CD4-positive, alpha-beta T cell treated with Interleukin-10 for 1 hour (primary cell): ENCODE data around the gene CHCT1.
"Not testable (repeated sequence)": the region's sequence is repeated elsewhere in the genome, so short reads cannot be mapped to it uniquely, and the experiment has no call there.

Experiments used
- DNase-seq: peaks from one replicate; pipeline ENCODE4 v3.0.0-alpha.2; 2020

CHCT1 gene

DNA sequence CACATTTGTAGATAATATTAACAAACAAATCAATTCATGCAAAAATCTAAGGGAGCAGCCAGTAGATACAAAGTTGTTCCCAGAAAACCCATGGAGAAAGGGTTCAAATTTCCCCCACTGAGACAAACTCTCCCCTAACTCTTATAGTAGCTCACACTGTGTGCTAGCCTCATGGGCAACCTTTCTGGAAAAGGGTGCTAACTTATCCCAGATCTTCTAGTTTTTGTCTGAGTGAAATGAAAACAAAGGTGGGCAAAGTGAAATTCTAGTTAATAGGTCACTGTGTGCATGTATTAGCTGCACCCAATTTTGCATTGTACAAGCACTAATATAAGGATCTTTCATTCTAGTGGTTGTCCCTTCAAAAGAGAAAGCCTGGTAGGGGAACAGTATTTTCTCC, 20.5 kb upstream of the CHCT1 start:
- DNase-seq: no peak

DNA sequence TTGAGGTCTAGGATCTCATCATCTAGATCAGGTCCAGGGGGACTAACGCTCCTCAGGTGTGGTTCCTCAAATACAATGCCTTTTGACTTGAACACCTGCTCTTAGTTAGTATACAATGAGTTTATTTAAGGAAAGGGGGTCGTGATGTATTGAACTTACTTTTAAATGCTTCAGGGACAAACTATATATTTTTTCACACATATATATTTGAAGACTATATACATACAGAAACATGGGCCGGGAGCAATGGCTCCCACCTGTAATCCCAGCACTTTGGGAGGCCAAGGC, 18.8 kb upstream of the CHCT1 start:
- DNase-seq: no peak

DNA sequence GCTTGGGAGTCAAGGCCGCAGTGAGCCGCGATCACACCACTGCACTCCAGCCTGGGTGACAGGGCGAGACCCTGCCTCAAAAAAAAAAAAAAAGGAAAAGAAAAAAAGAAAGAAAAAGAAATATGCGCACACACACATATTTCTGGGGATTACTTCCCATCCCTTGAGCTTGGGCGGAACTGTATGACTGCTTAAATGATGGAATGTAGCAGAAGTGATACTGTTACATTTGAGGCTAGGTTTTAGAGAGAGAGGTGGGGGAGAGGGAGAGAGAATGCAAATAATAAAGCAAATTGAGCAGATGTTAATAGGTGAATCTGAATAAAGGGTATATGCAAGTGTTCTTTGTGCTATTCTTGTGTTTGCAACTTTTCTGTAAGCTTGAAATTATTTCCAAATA, 18.3 kb upstream of the CHCT1 start:
- no peak for DNase-seq

DNA sequence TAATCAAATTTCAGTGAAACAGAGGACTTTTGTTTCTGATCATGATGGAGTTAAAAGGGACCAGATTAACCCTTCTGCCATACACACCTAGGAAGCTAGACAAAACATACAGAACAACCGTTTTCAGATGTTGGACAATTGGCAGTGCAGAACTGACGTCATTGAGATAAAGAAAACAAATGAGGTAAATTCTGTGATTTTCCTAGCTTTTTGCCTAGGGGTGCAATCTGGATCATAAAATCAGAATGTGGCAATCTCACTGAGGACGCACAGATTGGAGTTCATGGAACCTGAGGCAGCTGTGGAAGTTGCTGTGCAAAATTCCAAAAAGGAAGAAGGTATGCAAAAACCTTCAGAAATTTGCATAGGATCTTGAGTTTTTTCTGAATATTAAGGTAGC, 15.4 kb upstream of the CHCT1 start:
- DNase-seq: no peak

DNA sequence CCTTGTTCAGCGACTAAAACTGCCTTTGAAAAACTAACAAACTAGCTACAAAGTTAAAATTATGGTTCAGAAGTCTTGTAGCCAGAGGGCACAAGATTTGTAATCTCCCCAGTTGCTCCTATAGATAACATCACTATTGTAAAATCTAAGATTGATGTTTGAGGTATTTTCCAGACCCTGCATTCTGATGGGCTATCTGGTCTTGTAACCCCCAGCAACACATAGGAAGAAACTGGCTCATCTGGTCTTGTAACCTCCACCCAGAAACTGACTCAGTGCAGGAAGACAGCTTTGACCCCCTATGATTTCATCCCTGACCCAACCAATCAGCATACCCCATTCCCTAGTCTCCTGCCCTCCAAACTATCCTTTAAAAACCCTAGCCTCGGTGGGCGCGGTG, 12.3 kb upstream of the CHCT1 start:
- no peak for DNase-seq

DNA sequence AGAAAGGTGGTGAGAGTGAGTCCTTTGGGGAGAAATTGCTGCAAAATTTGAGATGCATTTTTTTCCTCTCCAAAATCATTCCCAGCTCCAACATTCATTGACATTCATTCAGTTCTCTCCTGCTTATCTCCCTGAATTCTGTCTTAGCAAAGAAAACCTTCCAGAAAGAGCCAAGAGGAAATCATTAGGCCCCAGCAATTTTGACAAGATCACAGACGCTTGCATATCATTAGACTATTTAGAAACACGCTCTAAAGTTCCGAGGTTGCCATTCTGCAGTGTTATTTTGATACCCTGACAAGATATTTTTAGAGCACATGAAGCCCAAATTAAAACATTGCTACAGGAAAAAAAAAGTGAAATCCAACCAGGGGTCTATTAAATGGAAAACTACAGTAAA, 9.6 kb upstream of the CHCT1 start:
- DNase-seq: no peak

DNA sequence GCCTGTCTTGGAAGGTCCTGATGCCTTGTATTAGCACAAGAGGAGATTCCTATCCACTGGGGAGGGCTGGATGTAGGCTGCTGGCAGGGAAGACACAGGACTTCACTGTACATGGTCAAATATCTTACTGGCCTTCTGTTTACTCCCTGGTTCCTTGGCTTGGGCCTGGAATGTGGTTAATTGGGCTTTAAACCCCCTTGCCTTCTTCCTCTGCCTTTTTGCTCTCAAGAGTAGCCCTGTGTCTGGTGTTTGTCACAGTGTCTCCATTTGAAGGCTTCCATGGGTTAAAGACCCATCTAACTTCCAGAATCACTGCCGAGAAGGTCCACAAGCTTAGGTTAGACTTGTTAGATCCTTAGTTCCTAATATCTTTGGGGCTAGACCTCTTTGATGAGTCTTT, 7.1 kb upstream of the CHCT1 start:
- no peak for DNase-seq

DNA sequence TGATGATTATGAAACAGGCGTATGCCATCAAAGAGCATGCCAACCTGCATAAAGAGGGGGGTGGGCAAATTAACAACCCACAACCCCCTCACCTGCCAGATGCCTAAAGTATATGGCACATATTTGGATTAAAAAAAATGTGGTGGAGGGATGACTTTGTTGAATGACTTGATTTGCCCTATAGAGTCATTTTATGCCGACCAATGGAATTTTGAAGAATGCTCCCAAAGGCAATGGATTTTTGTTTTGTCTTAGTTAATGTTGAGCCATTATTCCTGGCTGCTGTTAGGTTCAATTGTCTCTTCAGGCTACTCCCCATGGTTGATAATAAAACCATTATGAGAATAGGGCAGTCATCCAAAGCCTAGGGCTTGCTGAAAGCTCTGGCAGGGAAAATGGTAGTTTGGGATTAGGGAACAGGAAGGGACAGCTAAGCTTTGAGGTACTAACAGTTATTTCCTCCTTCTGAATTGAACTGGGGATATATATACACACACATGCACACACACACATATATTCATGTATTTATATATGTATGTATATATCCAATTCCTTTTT, 5.8 kb upstream of the CHCT1 start:
- DNase-seq: no peak

DNA sequence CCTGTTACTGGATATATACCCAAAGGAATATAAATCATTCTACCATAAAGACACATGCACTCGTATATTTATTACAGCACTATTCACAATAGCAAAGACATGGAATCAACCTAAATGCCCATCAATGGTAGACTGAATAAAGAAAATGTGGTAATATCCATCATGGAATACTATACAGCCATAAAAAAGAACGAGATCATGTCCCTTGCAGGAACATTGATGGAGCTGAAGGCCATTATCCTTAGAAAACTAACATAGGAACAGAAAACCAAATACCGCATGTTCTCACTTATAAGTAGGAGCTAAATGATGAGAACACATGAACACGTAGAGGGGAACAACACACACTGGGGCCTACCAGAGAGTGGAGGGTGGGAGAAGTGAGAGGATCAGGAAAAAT, 3.3 kb upstream of the CHCT1 start:
- not testable (repeated sequence) for DNase-seq

DNA sequence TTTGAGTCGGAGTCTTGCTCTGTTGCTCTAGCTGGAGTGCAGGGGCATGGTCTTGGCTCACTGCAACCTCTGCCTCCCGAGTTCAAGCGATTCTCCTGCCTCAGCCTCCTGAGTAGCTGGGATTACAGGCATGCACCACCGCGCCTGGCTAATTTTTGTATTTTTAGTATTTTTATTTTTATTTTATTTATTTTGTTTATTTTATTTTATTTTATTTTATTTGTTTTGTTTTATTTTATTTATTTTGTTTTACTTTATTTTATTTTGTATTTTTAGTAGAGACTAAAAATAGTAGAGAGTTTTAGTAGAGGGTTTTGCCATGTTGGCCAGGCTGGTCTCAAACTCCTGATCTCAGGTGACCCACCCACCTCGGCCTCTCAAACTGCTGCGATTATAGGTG, 2.4 kb upstream of the CHCT1 start:
- DNase-seq: not testable (repeated sequence)

DNA sequence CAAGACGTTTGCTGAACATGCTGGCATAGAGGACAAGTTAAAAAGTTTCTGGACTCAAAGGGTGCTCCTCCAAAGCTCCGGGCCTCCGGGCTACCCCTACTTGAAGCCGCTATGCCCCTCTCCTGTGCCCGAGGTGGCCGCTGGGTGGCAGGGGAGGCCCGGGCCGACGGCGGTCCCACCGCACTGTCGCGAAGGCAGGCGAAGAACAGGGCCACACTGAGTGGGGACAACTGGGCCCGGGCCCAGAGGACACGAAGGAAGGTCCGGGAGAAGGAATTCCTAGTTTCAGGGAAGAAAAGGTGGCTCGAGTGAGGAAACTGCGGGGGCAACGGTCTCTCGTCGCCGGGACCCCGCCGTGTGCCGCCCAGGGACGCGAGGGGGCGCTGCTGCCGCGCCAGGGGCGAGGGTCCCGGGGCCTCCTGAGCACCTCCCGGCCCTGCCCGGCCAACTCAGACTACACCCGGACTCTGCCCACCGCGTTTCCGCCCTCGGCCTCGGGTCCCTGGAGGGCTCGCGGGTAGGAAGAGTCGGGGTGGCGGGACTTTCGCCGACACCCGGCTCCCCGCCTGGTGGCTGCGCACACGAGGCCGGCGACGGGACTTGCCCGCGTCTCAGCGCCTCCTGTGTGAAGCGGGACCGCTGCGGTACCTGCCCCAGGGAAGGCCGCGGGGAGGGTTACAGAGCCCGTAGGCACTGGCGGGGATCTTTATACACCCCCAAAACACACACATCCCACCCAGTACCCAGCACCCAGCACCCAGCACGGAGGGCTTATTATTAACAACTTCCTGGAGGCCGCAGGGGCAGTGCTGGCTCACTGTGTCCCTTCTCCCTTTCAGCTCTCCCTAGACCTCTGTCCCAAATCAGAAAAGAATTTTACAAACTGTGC, 772 bp upstream of the CHCT1 start:
- DNase-seq: peak; percentile 75

DNA sequence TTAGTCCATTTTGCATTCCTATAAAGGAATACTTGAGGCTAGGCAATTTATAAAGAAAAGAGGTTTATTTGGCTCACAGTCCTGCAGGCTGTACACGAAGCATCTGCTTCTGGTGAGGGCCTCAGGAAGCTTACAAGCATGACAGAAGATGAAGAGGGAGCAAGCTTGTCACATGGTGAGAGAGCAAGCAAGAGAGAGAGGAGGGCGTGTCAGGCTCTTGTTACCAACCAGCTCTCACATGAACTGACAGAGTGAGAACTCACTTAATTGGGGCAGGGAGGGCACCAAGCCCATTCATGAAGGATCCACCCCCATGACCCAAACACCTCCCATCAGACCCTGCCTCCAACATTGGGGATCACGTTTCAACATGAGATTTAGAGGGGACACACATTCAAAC, 1.6 kb downstream of the CHCT1 start:
- no peak for DNase-seq

DNA sequence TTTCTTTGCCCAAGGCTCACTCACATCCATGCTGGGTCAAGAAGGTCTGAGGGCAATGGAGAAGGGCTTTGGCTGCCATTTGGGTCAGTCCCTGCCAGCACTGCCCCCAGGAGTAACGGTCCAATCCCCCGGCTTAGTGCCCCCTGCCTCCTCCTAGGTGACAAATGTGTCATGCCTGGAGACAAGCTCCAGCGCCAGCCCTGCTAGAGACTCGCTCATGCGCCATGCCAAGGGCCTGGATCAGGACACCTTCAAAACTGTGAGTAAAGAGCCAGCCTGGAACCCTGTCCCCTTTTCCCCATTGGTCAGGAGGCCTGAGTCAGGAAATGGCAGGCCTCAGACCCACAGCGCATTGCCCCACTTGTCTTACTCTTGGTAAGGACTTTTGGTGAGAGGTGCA, 3.3 kb downstream of the CHCT1 start:
- no peak for DNase-seq

DNA sequence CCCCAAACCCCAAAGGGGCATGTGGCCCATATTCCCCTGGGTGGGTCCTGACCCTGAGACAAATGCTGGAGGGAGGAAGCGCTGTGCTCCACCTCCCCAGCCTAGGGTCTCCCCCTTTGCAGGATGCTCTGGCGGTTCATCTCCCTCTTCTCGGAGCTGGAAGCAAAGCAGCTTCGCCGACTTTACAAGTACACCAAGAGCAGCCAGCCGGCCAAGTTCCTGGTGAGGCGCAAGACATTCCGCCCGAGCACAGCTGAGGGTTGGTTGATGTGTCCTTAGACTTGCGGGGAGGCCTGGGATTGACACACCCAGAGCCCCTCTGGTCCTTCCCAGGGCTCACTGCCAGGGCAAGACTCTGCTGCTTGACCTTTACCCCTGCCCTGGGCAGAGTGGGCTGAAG, 4.3 kb downstream of the CHCT1 start:
- DNase-seq: no peak

DNA sequence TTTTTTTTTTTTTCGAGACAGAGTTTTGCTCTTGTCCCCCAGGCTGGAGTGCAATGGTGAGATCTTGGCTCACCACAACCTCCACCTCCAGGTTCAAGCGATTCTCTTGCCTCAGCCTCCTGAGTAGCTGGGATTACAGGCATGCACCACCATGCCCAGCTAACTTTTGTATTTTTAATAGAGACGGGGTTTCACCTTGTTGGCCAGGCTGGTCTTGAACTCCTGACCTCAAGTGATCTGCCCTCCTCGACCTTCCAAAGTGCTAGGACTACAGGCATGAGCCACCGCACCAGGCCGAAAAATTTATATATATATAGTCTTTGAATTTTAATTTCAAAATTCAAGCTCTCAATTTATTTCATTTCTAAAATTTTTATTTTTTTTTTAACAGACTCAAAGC, 6.2 kb downstream of the CHCT1 start:
- not testable (repeated sequence) for DNase-seq

DNA sequence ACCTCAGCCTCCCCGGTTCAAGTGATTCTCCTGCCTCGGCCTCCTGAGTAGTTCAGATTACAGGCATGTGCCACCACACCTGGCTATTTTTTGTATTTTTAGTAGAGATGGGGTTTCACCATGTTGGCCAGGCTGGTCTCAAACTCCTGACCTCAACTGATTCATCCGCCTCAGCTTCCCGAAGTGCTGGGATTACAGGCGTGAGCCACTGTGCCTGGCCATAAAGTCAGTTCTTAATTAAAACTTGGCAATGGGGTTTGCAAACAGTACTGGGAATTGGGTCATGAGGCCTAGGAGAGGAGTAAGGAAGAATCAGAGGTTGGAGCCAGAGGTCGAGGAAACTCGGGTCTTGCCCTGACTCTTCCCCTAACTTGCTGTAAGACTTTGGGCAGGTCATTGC, 8.3 kb downstream of the CHCT1 start:
- DNase-seq: not testable (repeated sequence)

DNA sequence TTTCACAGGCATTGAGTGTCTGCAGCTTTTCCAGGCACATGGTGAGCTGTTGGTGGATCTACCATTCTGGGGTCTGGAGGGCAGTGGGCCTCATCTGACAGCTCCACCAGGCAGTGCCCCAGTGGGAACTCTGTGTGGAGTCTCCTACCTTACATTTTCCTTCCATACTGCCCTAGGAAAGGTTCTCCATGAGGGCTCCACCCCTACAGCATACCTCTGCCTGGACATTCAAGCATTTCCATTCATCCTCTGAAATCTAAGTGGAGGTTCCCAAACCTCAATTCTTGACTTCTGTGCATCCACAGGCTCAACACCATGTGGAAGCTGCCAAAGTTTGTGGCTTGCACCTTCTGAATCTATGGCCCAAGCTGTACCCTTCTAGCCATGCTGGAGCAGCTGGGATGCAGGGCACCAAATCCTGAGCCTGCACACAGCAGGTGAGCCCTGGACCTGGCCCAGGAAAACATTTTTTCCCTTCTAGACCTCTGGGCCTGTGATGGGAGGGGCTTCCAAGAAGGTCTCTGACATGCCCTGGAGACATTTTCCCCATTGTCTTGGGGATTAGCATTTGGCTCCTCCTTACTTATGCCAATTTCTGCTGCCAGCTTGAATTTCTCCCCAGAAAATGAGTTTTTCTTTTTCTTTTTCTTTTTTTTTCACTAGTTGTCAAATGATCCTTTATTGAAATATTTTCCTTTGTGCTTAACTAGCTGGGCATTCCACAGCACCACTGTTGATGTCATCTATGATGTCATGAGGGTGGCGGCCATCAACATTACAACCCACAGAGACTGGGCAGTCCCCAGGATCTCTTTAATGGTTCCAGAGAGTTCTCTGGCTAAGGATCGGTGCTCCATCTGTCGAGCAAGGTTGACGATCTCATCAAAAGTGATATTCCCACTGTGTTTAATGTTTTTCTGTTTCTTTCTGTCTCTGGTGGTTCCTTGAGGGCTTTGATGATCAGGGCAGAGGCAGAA, 11.0 kb downstream of the CHCT1 start:
- not testable (repeated sequence) for DNase-seq

DNA sequence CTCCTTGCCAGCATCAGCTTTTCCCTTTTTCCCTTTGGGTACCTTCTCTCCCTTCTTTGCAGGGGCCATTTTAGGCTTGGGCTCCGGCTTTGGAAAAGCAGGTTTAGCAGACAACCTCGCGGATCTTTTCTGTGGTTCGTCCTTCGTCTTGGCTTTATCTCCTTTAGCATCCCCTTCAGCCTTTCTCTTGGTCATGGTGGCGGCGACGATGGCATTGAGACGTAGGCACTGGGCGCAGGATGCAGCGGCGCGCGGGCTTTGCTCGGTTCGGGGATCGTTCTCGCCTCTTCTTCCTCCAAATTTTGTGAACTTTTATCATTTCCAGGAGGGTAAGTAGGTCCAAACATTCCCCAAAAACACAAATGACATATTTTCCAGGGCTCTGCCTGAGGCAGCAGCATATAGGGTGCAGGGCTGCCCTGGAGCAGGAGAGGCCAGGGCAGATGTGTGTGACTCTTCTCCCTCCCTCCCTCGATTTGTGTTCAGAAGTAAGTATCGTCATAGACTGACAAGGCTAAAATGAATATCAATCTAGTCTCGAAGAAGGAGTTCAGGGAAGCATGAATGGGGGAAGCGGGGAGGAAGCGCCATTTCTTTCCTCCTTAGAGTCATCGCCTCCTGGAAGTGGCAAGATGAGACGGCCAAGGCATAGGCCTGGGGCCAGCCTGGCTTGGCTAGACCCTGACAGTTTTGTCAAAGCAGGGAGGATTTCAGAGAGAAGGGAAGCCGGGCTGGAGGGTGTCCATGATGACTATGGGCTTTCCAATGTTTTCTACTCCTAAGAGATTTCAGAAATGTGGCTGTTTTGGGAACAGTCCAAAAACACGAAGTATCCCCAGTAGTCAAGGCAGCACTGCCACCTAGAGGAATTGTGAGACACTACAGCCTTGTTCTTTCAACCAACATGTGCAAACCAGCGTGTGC, 13.2 kb downstream of the CHCT1 start:
- peak; percentile 75 for DNase-seq

DNA sequence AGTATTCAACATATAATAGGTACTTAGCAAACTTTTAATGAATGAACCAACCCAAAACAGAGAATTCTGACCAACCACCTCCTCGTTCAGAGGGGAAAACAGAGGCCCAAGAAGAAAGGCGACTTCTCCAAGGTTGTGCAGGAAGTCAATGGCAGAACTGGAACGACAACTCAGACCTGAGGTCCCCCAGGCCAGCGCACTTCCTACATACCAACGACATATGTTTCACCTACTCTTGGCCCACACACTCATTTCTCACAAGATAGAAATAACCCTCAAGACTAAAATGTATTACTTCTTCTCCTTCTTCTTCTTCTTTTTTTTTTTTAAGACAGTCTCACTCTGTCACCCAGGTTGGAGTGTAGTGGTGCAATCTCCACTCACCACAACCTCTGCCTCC, 14.4 kb downstream of the CHCT1 start:
- no peak for DNase-seq

DNA sequence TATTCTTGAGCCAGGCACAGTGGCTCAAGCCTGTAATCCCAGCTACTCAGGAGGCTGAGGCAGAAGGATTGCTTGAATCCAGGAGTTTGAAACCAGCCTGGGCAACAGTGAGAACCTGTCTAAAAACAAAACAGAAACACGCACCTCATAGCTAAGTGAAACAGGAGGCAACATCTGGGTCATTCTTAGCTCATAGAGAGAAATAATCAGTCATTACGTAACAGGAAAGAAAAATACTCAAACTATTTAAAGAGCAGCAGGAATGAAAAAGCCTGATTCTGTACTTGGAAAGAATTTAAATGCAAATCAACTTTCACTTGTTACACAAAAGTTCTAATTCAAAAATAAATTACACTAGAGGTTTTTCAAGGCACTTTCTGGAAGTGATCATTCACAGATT, 17.2 kb downstream of the CHCT1 start:
- DNase-seq: no peak

DNA sequence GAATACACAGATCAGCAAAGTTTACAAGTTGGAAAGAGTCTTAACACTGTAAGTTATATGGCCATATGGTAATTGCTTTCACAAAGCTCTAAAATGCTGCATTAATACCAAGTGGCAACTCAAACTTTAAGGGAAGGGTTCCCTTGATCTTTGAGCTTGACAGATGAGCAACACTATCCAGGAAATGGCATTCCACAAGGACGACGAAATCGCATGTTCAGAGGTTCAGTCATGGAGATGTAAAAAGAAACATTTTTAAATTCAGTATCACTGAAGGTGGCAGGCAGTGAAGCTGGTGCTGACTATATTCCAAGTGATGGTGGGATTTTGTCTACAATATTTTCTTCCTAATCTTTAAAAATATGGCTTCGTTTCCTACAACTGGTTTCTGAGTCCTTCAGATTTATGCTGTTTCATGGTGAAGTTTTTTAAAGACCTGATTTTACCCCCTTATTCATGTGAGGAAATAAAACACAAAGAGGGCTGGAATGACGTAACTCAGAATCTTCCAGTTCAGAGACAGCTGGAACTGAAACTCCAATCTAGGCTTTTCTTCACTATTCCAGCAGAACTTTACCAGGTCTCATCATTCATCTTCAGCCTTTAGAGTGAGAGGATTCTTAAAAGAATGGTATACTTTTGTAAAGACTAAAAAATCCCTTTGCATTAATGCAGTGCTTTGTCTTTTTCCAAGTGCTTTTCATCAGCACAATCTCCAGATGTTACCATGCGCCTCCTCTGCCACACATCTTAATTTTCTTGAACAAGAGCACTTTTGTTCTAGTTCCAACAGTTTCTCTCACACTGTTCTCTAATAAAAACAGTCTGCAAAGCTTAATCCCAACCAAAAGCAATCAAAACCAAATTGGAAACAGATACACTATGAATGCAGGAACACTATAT, 20.2 kb downstream of the CHCT1 start:
- no peak for DNase-seq

DNA sequence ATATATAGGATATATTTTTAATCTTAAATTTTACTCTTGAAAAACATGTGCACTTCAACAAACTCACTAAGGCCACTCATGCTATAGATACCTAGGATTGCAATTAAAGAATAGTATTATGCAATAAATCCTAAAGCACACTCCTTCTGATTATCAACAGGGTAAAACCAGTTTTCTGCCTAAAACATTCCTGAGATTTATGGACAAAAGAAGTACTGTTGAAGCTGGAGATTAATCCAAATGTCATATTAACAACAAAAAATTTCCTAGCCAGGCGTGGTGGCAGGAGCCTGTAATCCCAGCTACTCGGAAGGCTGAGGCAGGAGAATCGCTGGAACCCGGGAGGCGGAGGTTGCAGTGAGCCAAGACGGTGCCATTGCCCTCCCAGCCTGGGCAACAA, 21.4 kb downstream of the CHCT1 start:
- no peak for DNase-seq
